Measurements from ENCODE around the gene PER1.
"Not testable (repeated sequence)": the region's sequence is repeated elsewhere in the genome, so short reads cannot be mapped to it uniquely, and the experiment has no call there.

PER1 gene

DNA sequence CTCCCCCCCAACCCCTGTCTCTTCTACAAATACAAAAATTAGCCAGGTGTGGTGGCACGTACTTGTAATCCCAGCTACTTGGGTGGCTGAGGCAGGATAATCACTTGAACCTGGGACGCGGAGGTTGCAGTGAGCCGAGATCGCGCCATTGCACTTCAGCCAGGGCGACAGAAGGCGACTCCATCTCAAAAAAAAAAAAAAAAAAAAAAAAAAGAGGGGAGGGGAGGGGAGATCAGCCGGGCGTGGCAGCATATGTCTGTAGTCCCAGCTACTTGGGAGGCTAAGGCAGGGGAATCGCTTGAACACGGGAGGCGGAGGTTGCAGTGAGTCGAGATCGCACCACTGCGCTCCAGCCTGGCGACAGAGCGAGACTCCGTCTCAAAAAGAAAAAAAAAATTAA is 18.0 kb upstream of the PER1 start:
- not testable (repeated sequence) for DNase-seq

DNA sequence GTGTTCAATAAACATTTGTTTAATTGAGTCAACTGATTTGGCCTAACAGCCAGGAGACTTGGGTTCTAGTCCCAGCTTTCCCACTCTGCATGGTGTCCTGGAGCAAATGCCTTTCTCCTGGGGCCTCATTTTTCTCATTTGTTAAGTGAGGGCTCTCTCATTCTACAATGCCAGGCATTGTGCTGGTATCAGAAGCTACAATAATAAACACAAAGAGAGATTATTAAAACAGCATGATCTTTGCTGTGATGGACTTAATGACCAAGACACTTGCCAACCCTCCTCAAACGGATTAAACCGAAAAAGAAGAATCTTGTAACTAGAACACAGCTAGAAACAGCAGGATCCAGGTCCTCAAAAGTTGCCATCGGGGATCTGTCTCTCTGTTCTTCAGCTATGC is 15.3 kb upstream of the PER1 start:
- DNase-seq: no peak

DNA sequence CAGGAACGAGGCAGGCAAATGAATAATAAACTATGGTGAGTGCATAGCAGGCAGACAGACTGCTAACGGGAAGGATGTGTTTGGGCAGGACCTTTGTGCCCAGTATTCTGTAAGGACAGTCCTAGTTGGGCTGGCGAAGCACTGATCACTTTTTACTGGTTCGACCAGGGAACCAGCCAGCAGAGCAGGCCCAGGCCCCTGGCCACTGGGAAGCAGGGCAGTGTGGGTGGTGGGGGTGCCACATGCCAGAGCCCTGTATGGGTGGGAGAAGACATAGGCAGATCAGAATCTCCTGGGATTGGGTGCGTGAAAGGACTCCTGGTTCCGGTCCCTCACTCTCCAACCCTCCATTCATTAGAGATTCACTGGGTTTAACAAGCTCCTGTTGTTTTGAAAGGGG is 14.5 kb upstream of the PER1 start:
- DNase-seq: no peak

DNA sequence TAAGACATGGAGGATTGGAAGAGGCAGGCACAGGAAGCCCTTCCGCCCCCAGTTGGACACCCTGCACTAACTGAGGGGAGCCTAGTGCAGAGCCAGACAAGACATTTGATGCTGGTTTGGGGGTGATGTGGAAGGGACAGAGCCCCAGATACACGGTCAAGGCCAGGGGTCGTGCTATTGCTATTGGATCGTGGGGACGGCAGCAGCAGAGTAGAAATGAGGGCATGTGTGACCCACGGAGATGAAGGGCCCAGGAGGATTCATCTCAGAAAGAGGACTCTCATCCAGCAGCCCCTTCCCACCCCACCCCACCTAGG is 12.6 kb upstream of the PER1 start:
- DNase-seq: no peak

DNA sequence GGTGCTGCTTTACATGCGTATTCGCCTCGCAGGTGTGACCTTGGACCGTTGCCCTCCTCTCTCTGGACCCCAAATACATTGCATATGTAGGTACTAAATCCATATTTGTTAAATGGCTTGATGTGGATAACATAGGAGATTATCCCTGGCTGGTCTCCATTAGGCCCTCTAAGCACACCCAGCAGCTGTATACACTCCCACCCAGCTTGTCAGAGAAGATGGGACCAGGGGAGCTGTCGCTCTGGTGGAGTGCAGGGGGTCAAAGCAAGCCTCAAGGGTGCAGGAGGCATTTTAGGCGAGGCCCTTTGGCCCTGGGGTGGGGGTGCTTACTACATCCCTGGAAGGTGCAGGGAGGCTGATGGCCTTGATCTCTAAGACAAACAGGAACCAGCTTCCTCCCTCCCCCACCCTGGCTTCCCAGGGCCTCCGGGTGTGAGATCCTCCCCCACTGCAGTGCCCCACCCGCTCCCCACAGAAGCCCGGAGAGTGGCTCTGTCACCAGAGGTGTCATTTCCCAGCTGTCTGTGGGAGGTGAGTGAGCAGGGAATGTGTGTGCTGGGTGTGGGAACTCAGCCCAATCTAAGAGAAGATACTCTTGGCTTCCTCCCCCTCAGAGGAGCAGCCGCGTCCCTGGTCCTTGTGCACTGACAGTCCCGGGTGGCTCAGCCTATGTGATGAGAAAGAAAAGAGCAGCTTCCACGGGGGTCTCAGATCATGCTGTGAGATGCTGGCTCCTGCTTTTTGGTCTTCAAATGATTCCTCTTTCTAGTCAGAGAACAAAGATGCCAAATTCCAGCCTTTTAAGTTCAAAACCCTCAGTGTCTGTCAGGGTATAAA is 12.0 kb upstream of the PER1 start:
- DNase-seq: peak; percentile 34 to 49

DNA sequence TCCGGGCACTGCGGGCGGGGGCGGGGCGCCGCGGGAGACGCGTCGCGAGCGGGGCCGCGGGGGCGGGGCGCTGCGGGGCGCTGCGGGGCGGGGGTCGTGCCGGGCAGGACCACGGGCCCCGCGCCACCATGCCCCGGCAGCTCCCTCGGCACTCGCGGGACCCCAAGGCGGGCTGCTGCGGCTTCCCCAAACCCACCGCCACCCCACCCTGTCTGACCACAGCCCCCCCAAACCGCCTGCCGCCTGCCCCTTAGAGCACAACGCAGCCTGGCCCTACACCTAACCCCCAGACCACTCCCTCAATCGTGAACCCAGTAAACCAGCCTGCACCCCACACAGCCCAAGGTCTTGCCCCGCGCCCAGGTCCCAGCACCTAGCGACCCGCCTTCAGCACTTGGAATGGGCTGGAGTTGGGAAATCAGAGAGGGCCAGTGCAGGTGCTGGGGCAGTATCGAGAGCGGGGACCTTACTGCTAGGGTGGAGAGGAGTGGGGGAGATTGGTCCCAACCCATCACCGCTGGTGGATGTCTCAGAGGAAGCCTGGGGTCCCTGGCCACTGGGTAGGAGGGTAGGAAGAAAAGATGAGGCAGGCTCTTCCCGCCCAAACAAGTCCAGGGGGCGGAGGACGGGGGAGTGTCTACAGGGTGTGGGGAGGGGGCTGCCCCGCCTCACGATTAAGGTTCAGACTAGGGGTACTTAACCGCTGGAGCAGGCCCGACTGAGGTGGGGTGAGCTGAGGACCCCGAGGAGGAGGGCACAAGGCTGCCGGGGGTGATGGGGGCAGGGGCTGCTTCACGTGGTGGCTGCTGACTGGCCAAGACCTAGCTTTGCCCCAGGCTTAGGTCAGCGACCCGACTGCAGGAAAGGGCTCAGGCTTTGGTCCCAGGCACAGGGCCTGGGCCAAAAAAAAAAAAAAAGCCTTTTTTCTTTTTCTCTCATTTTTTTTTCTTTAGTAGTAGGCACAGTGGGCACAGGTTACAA is 11.1 kb upstream of the PER1 start:
- DNase-seq: no peak

DNA sequence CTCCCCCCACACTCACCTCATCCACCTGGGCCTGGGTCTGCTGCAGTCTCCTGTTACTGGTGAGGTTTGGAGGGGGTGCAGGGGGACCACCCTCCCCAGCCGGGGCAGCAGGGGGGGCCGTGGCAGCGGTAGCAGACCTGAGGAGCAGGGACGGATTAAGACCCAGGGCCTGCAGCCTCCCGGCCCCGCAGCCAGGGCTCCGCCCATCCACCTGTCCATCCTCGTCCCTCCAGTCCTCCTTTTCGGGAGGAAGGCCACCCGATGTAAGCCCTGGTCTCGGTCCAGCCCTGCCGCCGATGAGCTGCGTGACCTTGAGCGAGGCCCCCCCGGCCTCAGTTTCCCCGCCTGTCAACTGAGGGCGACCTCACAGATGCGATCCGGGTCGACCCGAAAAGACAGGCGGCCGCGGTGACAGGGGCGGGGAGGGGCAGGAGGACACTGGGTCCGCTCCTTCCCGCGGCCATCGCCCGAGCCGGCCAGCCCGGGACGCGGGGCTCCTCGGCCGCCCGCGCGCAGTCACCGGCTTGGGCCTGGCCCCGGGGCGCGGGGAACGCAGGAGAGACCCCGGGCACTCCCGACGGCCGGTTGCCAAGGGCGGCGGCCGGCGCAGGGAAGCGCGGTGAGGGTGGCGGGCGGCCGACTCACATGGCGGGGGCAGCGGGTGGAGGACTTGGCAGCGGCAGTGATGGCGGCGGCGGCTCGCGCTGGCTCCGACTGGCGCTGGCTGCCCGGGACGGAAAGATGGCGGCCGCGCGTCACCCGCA is 10.2 kb upstream of the PER1 start, which contains the start of gene VAMP2:
Gene VAMP2, minus strand, starts transcription at position 716 of the 764 bp plus-strand sequence. Its CDS starts 69 bp downstream, at position 647.
- no peak for DNase-seq

DNA sequence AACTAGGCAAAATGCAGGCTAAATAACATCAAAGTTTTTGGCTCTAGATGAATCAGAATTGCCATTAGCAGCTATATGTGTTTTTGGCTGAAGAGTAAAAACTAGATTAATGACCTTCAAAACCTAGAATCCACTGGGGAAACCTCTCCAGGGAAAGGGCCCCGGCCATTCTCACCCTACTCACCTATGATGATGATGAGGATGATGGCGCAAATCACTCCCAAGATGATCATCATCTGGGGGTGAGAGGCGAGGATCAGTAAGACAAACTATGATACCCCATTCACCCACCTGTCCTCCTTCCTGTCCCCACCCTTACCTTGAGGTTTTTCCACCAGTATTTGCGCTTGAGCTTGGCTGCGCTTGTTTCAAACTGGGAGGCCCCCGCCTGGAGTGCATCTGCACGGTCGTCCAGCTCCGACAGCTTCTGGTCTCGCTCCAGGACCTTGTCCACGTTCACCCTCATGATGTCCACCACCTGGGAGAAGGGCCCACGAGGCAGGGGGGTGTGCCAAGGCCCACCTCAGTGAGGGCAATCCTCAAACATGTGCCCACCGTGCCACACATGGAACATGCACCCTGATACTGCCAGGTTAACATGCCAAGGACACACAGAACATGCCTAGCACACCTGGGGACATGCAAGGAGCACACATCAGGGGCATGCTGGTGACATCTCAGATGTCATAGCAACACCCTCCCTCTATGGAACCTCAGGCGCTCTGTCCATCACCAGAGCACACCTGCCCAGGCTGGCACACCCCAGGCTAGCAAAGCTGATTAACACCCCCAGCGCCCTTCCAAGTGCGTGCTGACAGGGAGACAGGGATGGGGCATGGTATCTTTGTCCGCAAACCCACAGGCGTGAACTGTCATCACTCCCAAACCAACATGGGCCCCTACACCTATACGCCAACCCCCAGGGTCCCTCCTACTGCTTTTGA is 9.4 kb upstream of the PER1 start:
- no peak for DNase-seq

DNA sequence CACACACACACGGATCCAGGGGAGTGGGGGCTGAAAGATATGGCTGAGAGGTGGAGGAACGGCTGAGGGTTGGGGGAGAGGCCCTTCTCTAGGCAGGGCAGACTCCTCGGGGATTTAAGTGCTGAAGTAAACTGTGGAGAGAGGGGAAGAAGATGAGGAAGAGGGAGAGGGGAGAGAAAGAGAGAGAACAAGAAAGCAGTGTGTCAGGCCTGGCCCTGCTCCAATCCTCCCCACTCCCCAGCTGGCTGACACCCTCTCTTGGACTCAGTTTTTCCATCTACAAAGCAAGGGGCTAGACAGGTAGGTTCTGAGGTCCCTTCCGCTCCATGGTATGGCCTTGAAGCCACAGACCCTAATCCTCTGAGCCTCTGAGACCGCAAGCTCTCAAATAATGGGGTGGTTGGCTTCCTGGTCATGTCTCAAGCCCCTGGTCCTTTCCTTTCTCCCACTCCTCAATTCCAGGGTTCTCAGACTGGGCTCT is 8.6 kb upstream of the PER1 start:
- DNase-seq: no peak

DNA sequence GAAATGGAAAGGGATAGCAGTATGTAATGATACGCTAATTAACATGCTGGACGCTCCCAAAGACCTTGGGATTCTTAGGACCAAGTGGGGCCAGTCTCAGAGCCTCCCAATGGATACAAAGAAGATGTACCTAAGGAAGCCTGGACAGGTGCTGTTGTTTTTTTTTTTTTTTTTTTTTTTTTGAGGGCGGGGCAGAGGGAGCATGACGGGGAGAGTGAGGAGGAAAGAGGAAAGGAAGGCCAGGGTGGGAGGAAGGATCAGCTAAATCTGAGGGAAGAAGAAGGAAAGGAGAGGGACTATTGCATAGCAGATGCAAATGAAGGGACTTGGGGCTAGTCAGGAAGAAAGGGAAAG is 8.0 kb upstream of the PER1 start:
- no peak for DNase-seq

DNA sequence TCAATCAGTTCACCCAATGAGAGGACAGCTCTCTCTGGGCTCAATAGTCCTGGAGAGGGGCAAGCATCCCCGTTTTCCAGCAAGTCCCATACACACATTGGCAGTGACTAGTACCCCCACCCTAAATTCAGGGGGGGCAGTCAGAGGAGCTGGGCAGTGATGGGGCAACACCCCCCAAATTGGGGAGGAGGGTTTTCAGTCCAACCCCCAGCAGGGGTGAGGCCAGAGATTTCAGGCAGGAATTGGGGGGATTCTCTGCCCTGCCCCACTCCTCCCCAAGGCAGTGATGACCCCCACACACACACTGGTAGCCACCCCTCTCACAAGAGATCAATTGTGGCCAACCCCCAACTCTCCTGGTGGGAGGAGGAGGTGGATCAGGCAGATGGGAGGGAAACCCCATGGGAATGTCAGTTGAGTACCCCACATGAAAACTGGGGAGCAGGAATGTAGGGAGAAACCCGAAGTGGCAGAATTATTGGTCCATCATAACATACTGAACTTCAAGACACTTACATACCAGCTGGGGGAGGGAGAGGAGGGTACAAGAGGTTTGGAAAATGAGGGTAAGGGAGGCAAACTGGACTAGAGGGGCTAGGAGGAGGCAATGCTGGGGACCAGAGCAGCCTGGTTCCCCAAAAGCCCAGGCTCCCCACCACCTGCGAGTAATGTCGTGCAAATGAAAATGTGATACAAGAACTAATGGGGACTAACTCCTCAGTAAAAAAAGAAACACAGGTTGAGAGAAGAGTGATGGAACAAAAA is 7.4 kb upstream of the PER1 start:
- no peak for DNase-seq

DNA sequence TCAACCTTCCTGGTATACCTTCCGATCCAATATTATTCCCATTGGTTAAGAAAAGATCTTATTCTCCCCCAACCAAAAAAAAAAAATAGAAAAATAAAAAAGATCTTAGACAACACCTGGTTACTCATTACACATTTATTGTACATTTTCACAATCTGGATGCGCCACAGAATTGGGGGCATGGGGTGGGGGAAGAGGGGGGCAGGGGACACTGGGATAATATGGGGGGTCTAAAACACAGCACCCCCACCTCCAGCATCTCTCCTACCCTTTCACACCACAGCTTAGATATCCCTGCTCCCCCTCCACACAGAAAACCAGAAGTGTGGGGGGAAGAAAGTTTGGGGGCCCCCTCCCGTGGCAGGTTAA is 6.8 kb upstream of the PER1 start:
- no peak for DNase-seq

DNA sequence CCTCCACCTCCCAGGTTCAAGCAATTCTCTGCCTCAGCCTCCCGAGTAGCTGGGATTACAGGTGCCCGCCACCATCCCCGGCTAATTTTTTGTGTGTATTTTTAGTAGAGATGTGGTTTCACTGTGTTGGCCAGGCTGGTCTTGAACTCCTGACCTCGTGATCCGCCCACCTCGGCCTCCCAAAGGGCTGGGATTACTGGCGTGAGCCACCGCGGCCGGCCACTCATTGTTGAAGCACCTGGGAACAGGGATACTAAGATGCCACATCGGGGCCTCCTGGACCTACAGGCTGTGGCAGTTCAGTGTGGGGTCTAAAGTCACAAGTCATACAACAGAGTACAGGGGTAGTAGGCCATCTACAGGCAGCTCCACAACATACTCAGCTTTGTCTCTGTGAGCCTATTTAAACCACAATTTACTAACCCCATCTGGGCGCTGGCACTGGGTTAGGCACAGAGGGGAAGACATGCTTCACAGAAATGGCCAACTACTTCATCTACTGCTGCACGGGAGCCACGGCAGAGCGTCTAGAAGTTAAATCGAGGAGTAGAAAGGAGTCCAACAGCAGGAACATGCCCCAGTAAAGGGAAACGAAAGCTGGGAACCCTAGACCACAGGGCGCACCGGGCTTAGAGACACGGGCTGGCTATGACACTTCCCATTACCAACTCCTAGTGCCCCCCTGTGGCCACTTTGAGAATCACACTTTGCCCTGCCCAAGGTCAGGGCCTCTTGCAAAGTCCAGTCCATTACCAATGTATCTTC is 6.2 kb upstream of the PER1 start:
- peak; percentile 26 to 41 for DNase-seq

DNA sequence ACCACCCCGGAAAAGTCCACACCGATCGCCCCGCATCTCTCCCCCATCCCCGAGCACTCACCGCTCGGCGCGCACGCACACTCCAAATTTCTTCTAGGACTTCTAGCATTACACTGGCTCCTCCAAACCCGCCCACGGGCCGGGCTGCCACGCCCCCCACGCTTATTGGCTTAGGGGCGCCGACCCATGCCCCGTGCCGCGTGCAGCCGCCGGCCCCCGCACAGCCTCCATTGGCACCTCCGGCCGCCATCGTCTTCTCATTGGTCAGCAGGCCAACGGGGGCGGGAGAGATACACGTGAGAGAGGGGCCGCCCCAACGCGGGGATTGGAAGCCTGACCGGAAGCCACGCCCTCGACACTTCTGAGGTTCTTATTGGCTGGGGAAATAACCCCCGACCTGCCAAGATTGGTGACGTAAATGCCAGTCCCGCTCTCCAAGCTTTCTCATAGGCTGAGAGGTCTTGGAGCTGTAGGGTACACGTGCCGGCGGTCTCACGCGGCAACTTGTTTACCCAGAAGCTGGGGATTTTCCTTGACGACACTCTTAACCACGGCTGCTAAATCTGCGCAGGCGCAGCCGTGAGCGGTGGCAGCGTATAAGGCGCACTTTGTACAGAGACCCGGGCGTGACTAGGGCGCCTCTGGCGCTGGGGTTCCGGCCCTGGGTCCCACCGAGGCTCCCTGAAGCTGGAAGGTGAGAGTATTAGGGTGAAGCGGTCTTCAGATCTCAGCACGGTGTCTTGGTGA is 4.2 kb upstream of the PER1 start:
- peak; percentile 93 to 94 for DNase-seq

DNA sequence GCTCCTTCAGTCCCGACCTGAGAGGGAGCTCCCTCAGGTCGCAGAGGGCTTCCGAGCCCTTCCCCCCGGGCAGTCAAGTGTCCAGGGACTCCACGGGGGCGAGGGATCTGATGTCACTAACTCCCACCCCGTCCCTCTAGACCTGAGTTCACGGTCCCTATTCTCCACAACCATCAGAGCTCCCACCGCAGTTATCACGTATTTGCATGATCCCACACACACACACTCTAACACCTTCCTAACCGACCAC is 3.7 kb upstream of the PER1 start:
- DNase-seq: no peak

DNA sequence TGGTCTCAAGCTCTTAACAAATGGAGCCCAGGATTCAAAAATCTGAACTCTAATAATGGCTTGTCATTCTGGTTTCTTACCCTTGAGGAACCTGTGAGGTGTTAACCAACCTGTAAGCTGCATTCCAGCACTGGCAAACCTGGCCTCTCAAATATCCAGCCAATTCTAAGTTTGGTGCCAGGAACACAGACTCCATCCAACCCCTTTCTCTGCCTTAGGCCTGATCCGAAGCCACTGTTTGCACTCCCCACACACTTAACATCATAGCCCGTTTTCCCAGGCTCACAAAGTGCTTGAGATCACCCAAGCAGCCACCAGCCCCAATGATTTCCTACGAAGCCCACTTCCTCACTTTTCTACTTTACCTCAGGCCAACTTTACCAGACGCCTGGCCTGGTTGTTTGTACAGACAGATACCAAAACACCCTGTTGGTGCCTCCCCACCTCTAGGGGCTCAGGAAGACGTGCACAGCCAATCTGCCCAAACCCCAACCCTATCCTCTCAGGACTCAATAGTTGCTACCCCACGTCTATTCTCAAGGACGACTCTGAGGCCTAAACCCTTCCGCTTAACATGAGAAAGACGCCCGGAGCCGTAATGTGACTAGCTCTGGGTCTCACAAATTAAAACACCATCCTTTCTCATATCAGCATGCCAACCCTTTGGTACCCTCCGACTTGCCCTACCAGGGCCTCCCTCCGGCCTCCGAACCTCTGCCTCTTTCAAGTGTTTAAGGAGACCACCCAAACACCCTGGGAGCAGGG is 3.2 kb upstream of the PER1 start:
- DNase-seq: no peak

DNA sequence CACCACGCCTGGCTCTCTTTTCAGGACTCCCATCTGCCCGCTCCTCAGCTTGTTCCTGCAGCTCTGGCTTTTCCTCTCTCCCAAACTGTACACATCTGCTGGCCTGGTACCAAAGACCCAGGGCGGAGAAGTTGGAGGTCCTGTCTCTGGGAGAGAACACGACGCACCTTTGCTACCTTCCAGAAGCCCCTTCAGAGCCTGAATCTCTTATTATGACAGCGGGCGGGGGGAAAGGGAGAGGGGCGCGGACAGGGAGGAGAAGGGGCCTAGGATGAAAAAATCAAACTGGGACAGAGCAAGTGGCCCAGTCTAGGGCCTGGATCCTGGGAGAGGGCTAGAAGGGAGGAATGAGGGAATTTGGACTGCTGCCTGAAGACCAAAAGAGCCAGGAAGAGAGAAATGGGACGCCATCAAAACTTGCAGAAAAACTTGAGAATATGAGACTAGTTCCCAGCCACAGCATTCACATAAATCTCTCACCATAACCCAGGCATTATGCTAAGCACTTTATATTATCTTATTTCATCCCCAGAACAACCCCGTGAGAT is 2.5 kb upstream of the PER1 start:
- DNase-seq: no peak

DNA sequence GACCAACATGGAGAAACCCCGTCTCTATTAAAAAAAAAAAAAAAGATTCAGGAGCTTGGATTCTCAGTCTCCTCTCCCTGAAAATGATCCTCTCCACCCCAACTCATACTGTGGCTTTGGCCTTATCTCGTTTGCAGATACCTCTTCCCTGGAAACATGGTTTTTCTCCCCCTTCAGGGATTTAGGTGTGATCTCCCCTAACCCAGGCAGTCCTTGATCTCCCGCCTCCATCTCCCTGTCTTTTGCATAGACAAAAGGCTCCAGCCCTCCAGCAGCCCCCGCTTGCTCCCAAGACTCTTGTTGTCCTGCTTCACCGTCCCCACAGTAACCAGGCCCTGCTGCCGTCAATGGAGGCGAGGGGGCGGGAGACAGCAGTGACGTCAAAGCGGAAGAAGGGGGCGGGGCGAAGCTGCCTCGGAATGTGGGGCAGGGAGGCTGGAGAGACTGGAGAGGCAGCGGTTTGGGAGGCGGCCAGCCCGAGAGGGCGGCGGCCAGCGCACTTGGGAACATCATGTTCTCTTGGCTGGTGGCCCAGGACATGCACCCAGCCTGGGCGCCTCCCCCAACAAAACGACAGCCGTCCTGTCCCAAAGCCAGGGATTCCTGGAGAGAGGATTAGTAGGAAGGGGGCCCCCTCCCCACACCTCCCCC is 1.9 kb upstream of the PER1 start:
- peak; percentile 56 to 64 for DNase-seq
